Measurements from ENCODE around the gene ZNF536. TPM values are rescaled to one million over a fixed set of nuclear protein-coding genes. Genes with fewer than 3 reads are reported as not detected.

ZNF536 gene
- total and polyA plus RNA-seq, 2 of the 4 experiments (the other 2 are of a cell fraction), result not detected

- no TSS peak for BruUV-seq (replicated peaks)
- no peak for ATAC-seq (ENCODE audit: low read depth)
- no peak overlapping the region for H2BK15ac ChIP-seq (ENCODE audit: low read depth, low read length)
- H3K14ac ChIP-seq (replicated peaks; ENCODE audit: low read depth, low read length), result no peak overlapping the region
- in situ Hi-C loops (cut with MboI; ENCODE audit: low sequenced_read_pairs), result no loop called here
- no peak overlapping the region for H3K27ac ChIP-seq (ENCODE audit: insufficient read depth, low read length)
- no peak overlapping the region for H3K23ac ChIP-seq (ENCODE audit: low read depth, low read length)
- H4K91ac ChIP-seq (ENCODE audit: insufficient read depth, low read depth, low read length), result no peak overlapping the region
- H3K56ac ChIP-seq (ENCODE audit: extremely low read depth, insufficient read depth, low read length), result no peak overlapping the region
- POLR2A ChIA-PET (ENCODE audit: unreplicated experiment), result no interaction called here
- H3K4ac ChIP-seq (ENCODE audit: low read depth, low read length), result no peak overlapping the region
- no peaks in the 10 kb centered on the region for H3K36me3 ChIP-seq (ENCODE audit: control insufficient read depth, insufficient read depth, low read length)
- no peaks in the 10 kb centered on the region for H4K20me1 ChIP-seq (ENCODE audit: insufficient read depth, low read length)
- no peaks in the 10 kb centered on the region for H3K79me1 ChIP-seq (ENCODE audit: low read depth in 1 of 2, low read length in 2 of 2)
- no peaks in the 10 kb centered on the region for H3K27me3 ChIP-seq (ENCODE audit: control insufficient read depth, insufficient read depth, low read length)
- H3K9ac ChIP-seq (ENCODE audit: low read depth, low read length), result no peak overlapping the region
- no peak overlapping the region for H2BK120ac ChIP-seq (ENCODE audit: low read depth, low read length)
- H2BK20ac ChIP-seq (ENCODE audit: low read depth, low read length), result no peak overlapping the region
- no peak overlapping the region for H3K4me3 ChIP-seq (ENCODE audit: insufficient read depth, low read depth, low read length)
- TF ChIP-seq CHD1 (IDR thresholded peaks at IDR 0.05; ENCODE audit: low read depth, low read length) (no peak), FOS (IDR thresholded peaks at IDR 0.05; ENCODE audit: low read depth, low read length) (no peak), CEBPB (IDR thresholded peaks at IDR 0.05; ENCODE audit: low read depth, low read length) (no peak), BHLHE40 (IDR thresholded peaks at IDR 0.05; ENCODE audit: low read depth, low read length) (no peak), MXI1 (IDR thresholded peaks at IDR 0.05; ENCODE audit: borderline replicate concordance, low read depth, low read length) (no peak), POLR2A (IDR thresholded peaks at IDR 0.05; ENCODE audit: low read depth, low read length) (no peak), RCOR1 (IDR thresholded peaks at IDR 0.05; ENCODE audit: insufficient replicate concordance, low read length) (no peak), RFX5 (IDR thresholded peaks at IDR 0.05; ENCODE audit: low read depth, low read length) (no peak), MAZ (IDR thresholded peaks at IDR 0.05; ENCODE audit: borderline replicate concordance, low read depth, low read length) (no peak), SMC3 (IDR thresholded peaks at IDR 0.05; ENCODE audit: low read depth, low read length) (no peak), NFE2L2 (IDR thresholded peaks at IDR 0.05; ENCODE audit: low read depth, low read length) (no peak), CTCF (conservative IDR thresholded peaks at IDR 0.05; ENCODE audit: low read depth, low read length) (no peak), MAFK (IDR thresholded peaks at IDR 0.05; ENCODE audit: low read depth, low read length) (no peak), RAD21 (IDR thresholded peaks at IDR 0.05; ENCODE audit: low read length) (no peak), ELK1 (IDR thresholded peaks at IDR 0.05; ENCODE audit: borderline replicate concordance, low read depth, low read length) (no peak), USF2 (IDR thresholded peaks at IDR 0.05; ENCODE audit: low read depth, low read length) (no peak)
- H3K4me2 ChIP-seq (ENCODE audit: low read depth, low read length), result no peak overlapping the region
- no peak overlapping the region for H2AFZ ChIP-seq (replicated peaks; ENCODE audit: low read length, poor library complexity)
- H2AK5ac ChIP-seq (ENCODE audit: low read depth, low read length), result no peak overlapping the region
- H3K9me3 ChIP-seq (ENCODE audit: control insufficient read depth, insufficient read depth, low read length), result peaks cover 15% of the 10 kb centered on the region; the same call in 1 of the 2 replicates
- H3K4me1 ChIP-seq (ENCODE audit: control insufficient read depth, insufficient read depth, low read length), result no peaks in the 10 kb centered on the region
- dilution Hi-C loops (cut with HindIII; ENCODE audit: low sequenced_read_pairs, unreplicated experiment), result no loop called here
- DNase-seq, result no peak
- 71% methylated on average over 3 of the region's 3 CpGs; no CpG with 5 or more reads in 1 of the 2 experiments for WGBS, 2 experiments (ENCODE audit: extremely low coverage in 2 of 2, insufficient read length in 1 of 2)
- H2BK5ac ChIP-seq (ENCODE audit: low read depth, low read length, poor library complexity, severe bottlenecking), result no peak overlapping the region
- intact Hi-C loops (cut with micrococcal nuclease), result no loop called here
- no peak overlapping the region for H4K5ac ChIP-seq (ENCODE audit: low read depth, low read length)
- H3K9me1 ChIP-seq (ENCODE audit: insufficient read depth, low read length), result no peaks in the 10 kb centered on the region
- CTCF ChIA-PET, result no interaction called here
- H3K18ac ChIP-seq (ENCODE audit: low read depth, low read length), result no peak overlapping the region
- no peak overlapping the region for H2AK9ac ChIP-seq (replicated peaks; ENCODE audit: low read depth, low read length, poor library complexity)
- H4K8ac ChIP-seq (ENCODE audit: low read depth in 2 of 2, low read length in 2 of 2), result no peak overlapping the region
Measured at GRCh38 chr19:30521937-30522336, 149.8 kb downstream of the ZNF536 start.

Data from IMR-90 (cell line).